Activated CD4-positive, alpha-beta T cell treated with anti-CD3 and anti-CD28 coated beads for 36 hours (primary cell): ENCODE measurements around the gene SELPLG. TPM values are rescaled to one million over a fixed set of nuclear protein-coding genes. Genes with fewer than 3 reads are reported as not detected.
A peak's percentile ranks its signal among the peaks of the same experiment; 100 is the strongest.

Experiments
- ATAC-seq: fragments of 200-7000 bp; cut with Tn5 transposase; one replicate; pipeline ENCODE4 v1.10.0; 2021; ENCODE audit warnings: mild to moderate bottlenecking, moderate library complexity
- CTCF ChIA-PET: fragments of 350-600 bp; sonication (Branson Sonifier 250); formaldehyde crosslinking; loops from one replicate; lab custom pipeline; 2021; ENCODE audit warnings: antibody characterized with exemption; lab: Charles Lee
- POLR2A ChIA-PET: fragments of 350-600 bp; sonication (Branson Sonifier 250); formaldehyde crosslinking; loops from one replicate; lab custom pipeline; 2021; ENCODE audit warnings: antibody characterized with exemption, inconsistent platforms; lab: Charles Lee
- DNase-seq: peaks from one replicate; pipeline ENCODE4 v3.0.0-alpha.2; 2020
- H3K27ac Mint-ChIP-seq: one replicate; pipeline ENCODE4 v1.8.0; 2021; ENCODE audit warnings: mixed read lengths
- H3K27me3 Mint-ChIP-seq: one replicate; pipeline ENCODE4 v1.8.0; 2021; ENCODE audit warnings: mixed read lengths
- H3K36me3 Mint-ChIP-seq: one replicate; pipeline ENCODE4 v1.8.0; 2021; ENCODE audit warnings: low read depth, mixed read lengths
- H3K4me1 Mint-ChIP-seq: one replicate; pipeline ENCODE4 v1.8.0; 2021; ENCODE audit warnings: mixed read lengths
- H3K4me3 Mint-ChIP-seq: one replicate; pipeline ENCODE4 v1.8.0; 2021; ENCODE audit warnings: mild to moderate bottlenecking, moderate library complexity, mixed read lengths
- H3K9me3 Mint-ChIP-seq: one replicate; pipeline ENCODE4 v1.8.0; 2021; ENCODE audit warnings: low read depth, mixed read lengths
- intact Hi-C, 2 experiments: fragments of 100-400 bp; cut with DNase I in 1 of 2; cut with micrococcal nuclease in 1 of 2; formaldehyde crosslinking; loops; one replicate each; pipeline versions ENCODE4 v1.14.2 to v1.15.1; 2022 to 2024; cut with DNase I, micrococcal nuclease
- total RNA-seq, 2 experiments: library from RNA; stranded (reverse); gene quantifications; one replicate each; pipeline ENCODE4 v1.2.3, GENCODE V29; 2021

Gene SELPLG
- total RNA-seq, 2 experiments from 2014 or later = 31.0 to 36.9 TPM

DNA sequence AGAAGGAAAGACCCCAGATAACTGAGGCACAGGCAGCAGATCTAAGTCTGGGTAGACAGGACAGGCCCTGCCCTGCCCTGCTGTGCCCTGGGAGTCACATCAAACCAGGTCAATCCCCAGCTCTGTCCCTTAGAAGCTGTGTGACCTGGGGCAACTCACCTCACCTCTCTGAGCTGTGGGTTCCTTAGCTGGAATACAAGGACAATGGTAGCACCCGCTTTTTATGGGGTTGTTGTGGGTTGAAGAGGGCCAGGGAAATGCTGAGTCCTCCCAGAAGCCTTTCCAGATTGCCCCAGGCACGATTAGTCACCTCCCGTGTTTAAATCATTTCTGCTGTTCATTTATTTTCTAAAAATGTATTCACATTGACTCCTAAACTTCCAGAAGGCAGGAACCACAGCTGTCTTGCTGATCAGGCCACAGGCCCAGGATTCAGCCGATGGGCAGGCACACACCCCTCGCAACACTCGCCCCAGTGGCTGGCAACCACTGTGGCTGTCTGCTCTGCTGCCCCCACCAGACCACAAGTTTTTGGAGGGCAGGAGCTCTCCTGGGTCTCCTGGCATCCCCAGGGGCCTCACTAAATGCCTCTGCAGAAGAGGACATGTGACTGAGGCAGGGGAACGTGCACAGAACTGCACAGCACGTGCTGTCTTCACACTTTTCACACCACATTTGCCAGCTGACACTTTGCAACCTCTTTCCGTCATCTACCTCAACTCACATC lies 3.0 kb downstream of the SELPLG start:
- Mint-ChIP-seq H3K4me3 (peak overlapping the region; percentile 81), H3K27ac (peak overlapping the region; percentile 100), H3K36me3 (peaks cover 38% of the 10 kb centered on the region), H3K4me1 (peaks cover 66% of the 10 kb centered on the region), H3K27me3 (no peaks in the 10 kb centered on the region), H3K9me3 (no peaks in the 10 kb centered on the region)
- DNase-seq (peak; percentile 57), ATAC-seq (no peak)
- POLR2A ChIA-PET = interaction anchor here (0.6 to 1.5 kb wide), 3 partner anchors 14 to 108 kb away, joined by 3 to 7 read pairs (median 4); partner anchors contain the start of gene ISCU
- intact Hi-C loops = loop anchor here (5.0 to 10.0 kb wide), 3 partner anchors 102 to 946 kb away; partner anchors contain the start of genes FICD (in 2 of the 2), CORO1C (in 1 of the 2) and PWP1 (in 1 of the 2)
- CTCF ChIA-PET = interaction anchor here (0.7 to 10.6 kb wide), 5 partner anchors 12 to 119 kb away, joined by 3 to 140 read pairs (median 4); no protein-coding TSS in a partner anchor

- peak; percentile 81 for DNase-seq
- ChIA-PET POLR2A (interaction anchor here (1.4 to 1.5 kb wide), 2 partner anchors 13 to 68 kb away, joined by 4 to 7 read pairs; partner anchors contain the start of gene ISCU), CTCF (interaction anchor here (0.5 to 10.6 kb wide), 7 partner anchors 12 to 173 kb away, joined by 3 to 140 read pairs (median 4); no protein-coding TSS in a partner anchor)
- peak; percentile 50 for ATAC-seq
- H3K4me3 Mint-ChIP-seq = peak overlapping the region; percentile 81
- H3K27ac Mint-ChIP-seq = peak overlapping the region; percentile 100
- peaks cover 43% of the 10 kb centered on the region for H3K36me3 Mint-ChIP-seq
- H3K4me1 Mint-ChIP-seq = peaks cover 63% of the 10 kb centered on the region
- intact Hi-C loops = loop anchor here (1.0 to 10.0 kb wide), 9 partner anchors 13 to 945 kb away; partner anchors contain the start of genes FICD (in 2 of the 2), ALKBH2 (in 1 of the 2), CORO1C (in 1 of the 2) and ISCU (in 1 of the 2)
- H3K9me3 Mint-ChIP-seq = no peaks in the 10 kb centered on the region
- no peaks in the 10 kb centered on the region for H3K27me3 Mint-ChIP-seq
Measured at GRCh38 chr12:108629824-108630476, 3.7 kb downstream of the SELPLG start.

DNA sequence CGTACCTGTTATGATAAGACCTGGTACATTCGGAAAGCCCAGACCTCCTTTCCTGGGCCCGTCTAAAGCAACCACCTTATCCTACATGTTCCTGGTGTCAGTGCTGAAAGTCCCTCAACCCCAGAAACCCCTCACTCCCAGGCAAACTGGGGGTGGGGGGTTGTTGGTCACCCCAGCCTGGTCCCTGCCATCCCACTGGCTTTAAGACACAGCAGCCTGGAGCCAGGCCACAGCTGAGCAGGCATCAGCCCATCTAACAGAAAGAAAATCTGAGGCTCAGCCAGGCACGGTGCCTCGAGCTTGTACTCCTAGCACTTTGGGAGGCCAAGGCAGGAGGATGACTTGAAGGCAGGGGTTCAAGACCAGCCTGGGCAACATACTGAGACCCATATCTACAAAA lies 4.5 kb downstream of the SELPLG start:
- DNase-seq (peak; percentile 51), ATAC-seq (no peak)
- peaks cover 47% of the 10 kb centered on the region for H3K36me3 Mint-ChIP-seq
- intact Hi-C loops = loop anchor here (1.0 to 2.0 kb wide), 6 partner anchors 12 to 464 kb away; partner anchors contain the start of genes ALKBH2 (in 1 of the 2), ISCU (in 1 of the 2), SSH1 (in 1 of the 2) and USP30 (in 1 of the 2)
- no peaks in the 10 kb centered on the region for H3K27me3 Mint-ChIP-seq
- no peaks in the 10 kb centered on the region for H3K9me3 Mint-ChIP-seq
- CTCF ChIA-PET = interaction anchor here (0.5 to 10.6 kb wide), 6 partner anchors 11 to 174 kb away, joined by 3 to 140 read pairs (median 4); partner anchors contain the start of gene SART3
- peak overlapping the region; percentile 100 for H3K27ac Mint-ChIP-seq
- peak overlapping the region; percentile 81 for H3K4me3 Mint-ChIP-seq
- H3K4me1 Mint-ChIP-seq = peaks cover 55% of the 10 kb centered on the region
- POLR2A ChIA-PET = interaction anchor here (1.5 to 2.0 kb wide), 2 partner anchors 11 to 67 kb away, joined by 5 read pairs; partner anchors contain the start of gene ISCU

DNA sequence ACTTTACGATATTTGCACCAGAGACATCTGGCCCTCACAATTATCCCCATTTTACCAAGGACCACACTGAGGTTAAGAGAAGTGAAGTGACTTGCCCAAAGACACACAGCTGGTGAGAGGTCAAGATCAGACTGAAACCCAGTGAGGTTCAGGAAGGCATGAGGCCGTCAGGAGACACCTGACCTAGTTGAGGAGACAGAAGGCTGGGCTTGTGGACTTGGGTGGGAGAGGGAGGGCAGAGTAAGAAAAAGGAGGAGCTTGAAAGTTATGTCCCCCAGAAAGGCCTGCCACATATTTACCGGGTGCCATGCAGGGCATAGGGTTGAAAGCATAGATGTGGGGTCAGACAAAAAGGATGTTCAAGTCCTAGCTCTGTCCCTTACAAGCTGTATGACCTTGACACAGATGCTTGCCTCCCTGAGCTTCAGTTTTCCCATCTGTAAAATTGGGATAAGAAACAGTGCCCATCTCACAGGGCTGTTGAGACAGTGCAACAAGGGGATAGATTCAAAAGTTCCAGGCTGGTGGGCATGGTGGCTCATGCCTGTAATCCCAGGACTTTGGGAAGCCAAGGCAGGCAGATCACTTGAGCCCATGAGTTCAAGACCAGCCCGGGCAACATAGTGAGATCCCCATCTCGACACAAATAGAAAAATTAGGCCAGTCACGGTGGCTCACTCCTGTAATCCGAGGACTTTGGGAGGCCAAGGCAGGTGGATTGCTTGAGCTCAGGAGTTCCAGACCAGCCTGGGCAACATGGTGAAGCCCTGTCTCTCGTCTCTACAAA lies 6.4 kb downstream of the SELPLG start:
- intact Hi-C loops = no loop called here
- no peak for DNase-seq
- Mint-ChIP-seq H3K36me3 (peaks cover 61% of the 10 kb centered on the region), H3K9me3 (no peaks in the 10 kb centered on the region), H3K27me3 (no peaks in the 10 kb centered on the region), H3K4me3 (no peak overlapping the region), H3K4me1 (peaks cover 54% of the 10 kb centered on the region), H3K27ac (peak overlapping the region; percentile 89)
- no peak for ATAC-seq
- ChIA-PET CTCF (interaction anchor here (0.6 to 10.6 kb wide), 10 partner anchors 8 to 176 kb away, joined by 3 to 140 read pairs (median 4); partner anchors contain the start of gene SART3), POLR2A (interaction anchor here (0.9 to 2.0 kb wide), 3 partner anchors 9 to 65 kb away, joined by 3 to 5 read pairs (median 5); partner anchors contain the start of gene ISCU)

GRCh38 chr12:108625228-108625627 lies 8.5 kb downstream of the SELPLG start:
- CTCF ChIA-PET = no interaction called here
- H3K36me3 Mint-ChIP-seq = peaks cover 58% of the 10 kb centered on the region
- ATAC-seq = no peak
- H3K4me1 Mint-ChIP-seq = peaks cover 42% of the 10 kb centered on the region
- no peak for DNase-seq
- POLR2A ChIA-PET = no interaction called here
- intact Hi-C loops = no loop called here
- H3K27me3 Mint-ChIP-seq = no peaks in the 10 kb centered on the region
- no peak overlapping the region for H3K4me3 Mint-ChIP-seq
- no peaks in the 10 kb centered on the region for H3K9me3 Mint-ChIP-seq
- H3K27ac Mint-ChIP-seq = peak overlapping the region; percentile 2

DNA sequence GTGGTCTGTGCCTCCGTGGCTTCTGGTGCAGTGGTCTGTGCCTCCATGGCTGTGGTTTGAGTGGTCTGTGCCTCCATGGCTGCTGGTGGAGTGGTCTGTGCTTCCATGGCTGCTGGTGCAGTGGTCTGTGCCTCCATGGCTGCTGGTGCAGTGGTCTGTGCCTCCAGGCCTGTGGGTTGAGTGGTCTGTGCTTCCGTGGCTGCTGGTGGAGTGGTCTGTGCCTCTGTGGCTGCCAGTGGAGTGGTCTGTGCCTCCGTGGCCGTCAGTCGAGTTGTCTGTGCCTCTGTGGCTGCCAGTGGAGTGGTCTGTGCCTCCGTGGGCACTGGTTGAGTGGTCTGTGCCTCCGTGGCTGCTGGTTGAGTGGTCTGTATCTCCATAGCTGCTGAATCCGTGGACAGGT lies 10.1 kb downstream of the SELPLG start:
- H3K4me3 Mint-ChIP-seq = no peak overlapping the region
- peaks cover 48% of the 10 kb centered on the region for H3K36me3 Mint-ChIP-seq
- ChIA-PET POLR2A (no interaction called here), CTCF (no interaction called here)
- no peak for DNase-seq
- no peaks in the 10 kb centered on the region for H3K9me3 Mint-ChIP-seq
- H3K27me3 Mint-ChIP-seq = no peaks in the 10 kb centered on the region
- intact Hi-C loops = no loop called here
- ATAC-seq = no peak
- peak overlapping the region; percentile 53 for H3K27ac Mint-ChIP-seq
- peaks cover 34% of the 10 kb centered on the region for H3K4me1 Mint-ChIP-seq

- POLR2A ChIA-PET = no interaction called here
- no peaks in the 10 kb centered on the region for H3K9me3 Mint-ChIP-seq
- H3K27me3 Mint-ChIP-seq = no peaks in the 10 kb centered on the region
- peaks cover 44% of the 10 kb centered on the region for H3K36me3 Mint-ChIP-seq
- H3K27ac Mint-ChIP-seq = no peak overlapping the region
- peaks cover 36% of the 10 kb centered on the region for H3K4me1 Mint-ChIP-seq
- intact Hi-C loops = no loop called here
- DNase-seq (no peak), ATAC-seq (no peak)
- H3K4me3 Mint-ChIP-seq = no peak overlapping the region
- CTCF ChIA-PET = interaction anchor here (9.0 kb wide), 1 partner anchor 58 kb away, joined by 270 read pairs; the partner anchor contains the start of genes ISCU and SART3
Measured at GRCh38 chr12:108622921-108623514, 10.7 kb downstream of the SELPLG start.

GRCh38 chr12:108622421-108622820 lies 11.3 kb downstream of the SELPLG start:
- Mint-ChIP-seq H3K9me3 (no peaks in the 10 kb centered on the region), H3K27me3 (no peaks in the 10 kb centered on the region), H3K36me3 (peaks cover 42% of the 10 kb centered on the region), H3K27ac (peak overlapping the region; percentile 86), H3K4me1 (peaks cover 38% of the 10 kb centered on the region), H3K4me3 (no peak overlapping the region)
- DNase-seq (no peak), ATAC-seq (no peak)
- ChIA-PET CTCF (interaction anchor here (0.6 to 9.0 kb wide), 2 partner anchors 57 to 896 kb away, joined by 3 to 270 read pairs; partner anchors contain the start of genes ISCU and SART3), POLR2A (interaction anchor here (0.6 kb wide), 1 partner anchor 12 kb away, joined by 3 read pairs; no protein-coding TSS in a partner anchor)
- intact Hi-C loops = no loop called here

DNA sequence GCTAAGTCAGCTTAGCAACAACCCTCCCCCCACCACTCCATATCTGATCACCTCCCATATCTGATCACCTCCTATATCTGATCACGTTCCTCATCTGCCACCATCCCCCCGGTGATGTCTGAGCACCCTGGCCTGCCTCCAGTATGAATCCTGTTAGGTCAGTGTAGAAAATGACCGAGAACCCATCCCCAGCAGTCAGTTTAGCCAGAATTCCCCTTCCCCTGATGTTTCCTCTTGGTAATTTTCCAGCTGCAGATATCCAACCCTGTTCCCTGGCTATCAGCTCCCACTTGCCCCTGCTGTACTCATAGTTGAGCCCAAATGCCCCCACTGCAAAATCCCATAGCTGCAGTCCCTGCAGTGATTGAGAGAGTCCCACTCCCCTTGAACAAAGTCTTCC lies 12.5 kb downstream of the SELPLG start:
- intact Hi-C loops = no loop called here
- Mint-ChIP-seq H3K9me3 (peaks cover 4% of the 10 kb centered on the region), H3K4me3 (no peak overlapping the region), H3K27ac (peak overlapping the region; percentile 70), H3K4me1 (peaks cover 45% of the 10 kb centered on the region), H3K36me3 (peaks cover 46% of the 10 kb centered on the region), H3K27me3 (no peaks in the 10 kb centered on the region)
- POLR2A ChIA-PET = interaction anchor here (0.7 kb wide), 1 partner anchor 52 kb away, joined by 3 read pairs; no protein-coding TSS in a partner anchor
- ATAC-seq = no peak
- no peak for DNase-seq
- CTCF ChIA-PET = interaction anchor here (0.5 to 9.0 kb wide), 5 partner anchors 10 to 239 kb away, joined by 3 to 270 read pairs (median 3); partner anchors contain the start of genes ISCU, SART3 and SELPLG
